Colonic mucosa (tissue), 4 donors: ENCODE measurements around the gene KRTAP24-1. TPM values are rescaled to one million over a fixed set of nuclear protein-coding genes. Genes with fewer than 3 reads are reported as not detected.

Experiments
- DNase-seq: peaks from one replicate; pipeline ENCODE4 v3.0.0-alpha.2; 2020
- H3K27ac ChIP-seq: fragments of 200-600 bp; one replicate; pipeline ENCODE4 v1.8.0; 2021
- H3K27me3 ChIP-seq: fragments of 200-600 bp; one replicate; pipeline ENCODE4 v1.8.0; 2021
- H3K36me3 ChIP-seq: fragments of 200-600 bp; one replicate; pipeline ENCODE4 v1.8.0; 2021
- H3K4me1 ChIP-seq: fragments of 200-600 bp; one replicate; pipeline ENCODE4 v1.8.0; 2021; ENCODE audit warnings: mild to moderate bottlenecking
- H3K4me3 ChIP-seq: fragments of 200-600 bp; one replicate; pipeline ENCODE4 v1.8.0; 2021
- H3K9ac ChIP-seq, 2 donors: one replicate each; pipeline ENCODE4 v1.7.0; 2013; ENCODE audit warnings: control low read depth in 2 of 2, low read depth in 2 of 2, low read length in 2 of 2
- H3K9me3 ChIP-seq: fragments of 200-600 bp; one replicate; pipeline ENCODE4 v1.8.0; 2021
- CTCF ChIP-seq: fragments of 200-600 bp; IDR thresholded peaks from one replicate; pipeline ENCODE4 v1.8.0; 2022; ENCODE audit warnings: antibody characterized with exemption, mild to moderate bottlenecking
- intact Hi-C: fragments of 100-400 bp; cut with DNase I; formaldehyde crosslinking; loops from one replicate; pipeline ENCODE4 v1.14.1; 2022
- total RNA-seq, 2 donors: library from RNA; stranded (reverse); fragmentation: NEBNext Ultra II Directional in 1 of 2; extraction: Animal tissue kit (Norgen Biotek cat#: 25700) in 1 of 2; gene quantifications; one replicate each; pipeline ENCODE4 v1.2.1, GENCODE V29; 2021
- donor health status: healthy.
- donor health status: DM: no; HTN: no; CAD: no.
- donor health status: DM: no; HTN: no; CAD: no.

The KRTAP24-1 gene
- total RNA-seq, 2 donors from 2014 or later, result not detected

GRCh38 chr21:30306884-30307283, 24.1 kb upstream of the KRTAP24-1 start:
- intact Hi-C loops, result no loop called here
- Histone ChIP-seq H3K27ac (no peak overlapping the region), H3K4me1 (no peaks in the 10 kb centered on the region), H3K9me3 (no peaks in the 10 kb centered on the region), H3K4me3 (no peak overlapping the region), H3K27me3 (no peaks in the 10 kb centered on the region), H3K9ac (no peak overlapping the region), H3K36me3 (no peaks in the 10 kb centered on the region)
- TF ChIP-seq CTCF, result no peak
- no peak for DNase-seq

GRCh38 chr21:30305136-30305535, 22.4 kb upstream of the KRTAP24-1 start:
- H3K27me3 ChIP-seq, result no peaks in the 10 kb centered on the region
- H3K9me3 ChIP-seq, result no peaks in the 10 kb centered on the region
- H3K4me3 ChIP-seq, result no peak overlapping the region
- no peak for DNase-seq
- no peak overlapping the region for H3K9ac ChIP-seq
- H3K4me1 ChIP-seq, result no peaks in the 10 kb centered on the region
- no peak for TF ChIP-seq CTCF
- intact Hi-C loops, result no loop called here
- no peaks in the 10 kb centered on the region for H3K36me3 ChIP-seq
- no peak overlapping the region for H3K27ac ChIP-seq

- no peaks in the 10 kb centered on the region for H3K27me3 ChIP-seq
- DNase-seq, result no peak
- H3K27ac ChIP-seq, result no peak within 1 kb of the TSS
- H3K4me1 ChIP-seq, result no peaks in the 10 kb centered on the region
- no peak for TF ChIP-seq CTCF
- H3K9me3 ChIP-seq, result no peaks in the 10 kb centered on the region
- no peak within 1 kb of the TSS for H3K9ac ChIP-seq
- H3K36me3 ChIP-seq, result no peaks in the 10 kb centered on the region
- intact Hi-C loops, result no loop called here
- no peak within 1 kb of the TSS for H3K4me3 ChIP-seq
Observed at GRCh38 chr21:30289215-30289614, 6.5 kb upstream of the KRTAP24-1 start, which contains the start of gene KRTAP25-1. KRTAP25-1 (minus strand) TSS chr21:30289514; CDS start chr21:30289490, 24 bp downstream.

GRCh38 chr21:30271611-30272010, 11.1 kb downstream of the KRTAP24-1 start:
- H3K27ac ChIP-seq, result no peak overlapping the region
- H3K9me3 ChIP-seq, result no peaks in the 10 kb centered on the region
- no peak for DNase-seq
- no peaks in the 10 kb centered on the region for H3K36me3 ChIP-seq
- H3K4me1 ChIP-seq, result no peaks in the 10 kb centered on the region
- no peak overlapping the region for H3K4me3 ChIP-seq
- no peaks in the 10 kb centered on the region for H3K27me3 ChIP-seq
- intact Hi-C loops, result no loop called here
- H3K9ac ChIP-seq, result no peak overlapping the region
- TF ChIP-seq CTCF, result no peak

- H3K9me3 ChIP-seq, result no peaks in the 10 kb centered on the region
- intact Hi-C loops, result no loop called here
- TF ChIP-seq CTCF, result no peak
- H3K27ac ChIP-seq, result no peak overlapping the region
- H3K27me3 ChIP-seq, result no peaks in the 10 kb centered on the region
- no peak for DNase-seq
- H3K4me1 ChIP-seq, result no peaks in the 10 kb centered on the region
- no peak overlapping the region for H3K4me3 ChIP-seq
- no peak overlapping the region for H3K9ac ChIP-seq
- H3K36me3 ChIP-seq, result no peaks in the 10 kb centered on the region
Observed at GRCh38 chr21:30271156-30271555, 11.6 kb downstream of the KRTAP24-1 start.
